ENCODE data around the gene HMCN2. TPM values are rescaled to one million over a fixed set of nuclear protein-coding genes. Genes with fewer than 3 reads are reported as not detected.

Gene HMCN2
- total RNA-seq, 1 experiment from 2014 or later, result 1.6 TPM

- CTCF ChIA-PET, result interaction anchor here (0.6 to 0.8 kb wide), 3 partner anchors 14 to 124 kb away, joined by 3 to 5 read pairs (median 3); no protein-coding TSS in a partner anchor
- BruUV-seq (replicated peaks), result TSS peak; percentile 18
Observed at GRCh38 chr9:130235558-130236435, 29.8 kb upstream of the HMCN2 start.

GRCh38 chr9:130236436-130236985 is 29.0 kb upstream of the HMCN2 start:
- Histone ChIP-seq H4K20me1 (ENCODE audit: insufficient read depth) (no peaks in the 10 kb centered on the region), H3K27me3 (ENCODE audit: insufficient read depth, low read depth) (no peaks in the 10 kb centered on the region), H2AFZ (no peak overlapping the region), H3K9me3 (ENCODE audit: insufficient read depth, low read depth) (no peaks in the 10 kb centered on the region), H3F3A (ENCODE audit: insufficient read depth, low read depth) (peaks cover 5% of the 10 kb centered on the region; the same call in 1 of the 2 replicates), H3K4me2 (no peak overlapping the region), H3K27ac (no peak overlapping the region), H3K79me2 (ENCODE audit: low read depth) (no peaks in the 10 kb centered on the region), H3K4me1 (replicated peaks; ENCODE audit: insufficient read depth) (no peaks in the 10 kb centered on the region), H3K36me3 (ENCODE audit: low read depth) (no peaks in the 10 kb centered on the region), H3K9me2 (ENCODE audit: insufficient read depth) (no peaks in the 10 kb centered on the region), H3K4me3 (no peak overlapping the region)
- BruUV-seq (replicated peaks), result no TSS peak
- TF ChIP-seq EZH2 (IDR thresholded peaks at IDR 0.05; ENCODE audit: low read depth), result no peak
- TF ChIP-seq CTCF (conservative IDR thresholded peaks at IDR 0.05), result peak; percentile 19; the same call in 1 of the 2 replicates
- POLR2A ChIA-PET (ENCODE audit: unreplicated experiment), result interaction anchor here (0.6 to 0.7 kb wide), 2 partner anchors 19 to 446 kb away, joined by 3 to 4 read pairs; no protein-coding TSS in a partner anchor
- CTCF ChIA-PET, result interaction anchor here (0.6 to 0.8 kb wide), 5 partner anchors 13 to 496 kb away, joined by 3 to 8 read pairs (median 3); no protein-coding TSS in a partner anchor
- DNase-seq, result no peak
- intact Hi-C loops (cut with micrococcal nuclease; ENCODE audit: unreplicated experiment), result loop anchor here (1.0 kb wide), 1 partner anchor 129 kb away; no protein-coding TSS in a partner anchor

More at GRCh38 chr9:130235558-130236435, 29.8 kb upstream of the HMCN2 start:
- TF ChIP-seq EZH2 (IDR thresholded peaks at IDR 0.05; ENCODE audit: low read depth), result no peak
- TF ChIP-seq CTCF (conservative IDR thresholded peaks at IDR 0.05), result peak; percentile 99
- Histone ChIP-seq H3K27ac (no peak overlapping the region), H2AFZ (no peak overlapping the region), H3K27me3 (ENCODE audit: insufficient read depth, low read depth) (no peaks in the 10 kb centered on the region), H3F3A (ENCODE audit: insufficient read depth, low read depth) (peaks cover 5% of the 10 kb centered on the region; the same call in 1 of the 2 replicates), H3K9me3 (ENCODE audit: insufficient read depth, low read depth) (no peaks in the 10 kb centered on the region), H3K79me2 (ENCODE audit: low read depth) (no peaks in the 10 kb centered on the region), H3K4me3 (no peak overlapping the region), H4K20me1 (ENCODE audit: insufficient read depth) (no peaks in the 10 kb centered on the region), H3K9me2 (ENCODE audit: insufficient read depth) (no peaks in the 10 kb centered on the region), H3K4me2 (no peak overlapping the region), H3K4me1 (replicated peaks; ENCODE audit: insufficient read depth) (no peaks in the 10 kb centered on the region), H3K36me3 (ENCODE audit: low read depth) (no peaks in the 10 kb centered on the region)
- DNase-seq, result peak in 1 of 2 experiments; percentile 61
- intact Hi-C loops (cut with micrococcal nuclease; ENCODE audit: unreplicated experiment), result loop anchor here (1.0 kb wide), 1 partner anchor 128 kb away; no protein-coding TSS in a partner anchor
- POLR2A ChIA-PET (ENCODE audit: unreplicated experiment), result interaction anchor here (0.6 to 0.7 kb wide), 2 partner anchors 20 to 446 kb away, joined by 3 to 4 read pairs; no protein-coding TSS in a partner anchor

- H4K20me1 ChIP-seq (ENCODE audit: insufficient read depth), result no peaks in the 10 kb centered on the region
- intact Hi-C loops (cut with micrococcal nuclease; ENCODE audit: unreplicated experiment), result no loop called here
- no peak overlapping the region for H3K4me2 ChIP-seq
- no peak for DNase-seq
- no TSS peak for BruUV-seq (replicated peaks)
- peaks cover 5% of the 10 kb centered on the region; the same call in 1 of the 2 replicates for H3F3A ChIP-seq (ENCODE audit: insufficient read depth, low read depth)
- H3K79me2 ChIP-seq (ENCODE audit: low read depth), result no peaks in the 10 kb centered on the region
- ChIA-PET POLR2A (ENCODE audit: unreplicated experiment) (no interaction called here), CTCF (interaction anchor here (0.6 to 0.7 kb wide), 2 partner anchors 103 to 495 kb away, joined by 3 to 8 read pairs; no protein-coding TSS in a partner anchor)
- H3K4me3 ChIP-seq, result no peak overlapping the region
- TF ChIP-seq EZH2 (IDR thresholded peaks at IDR 0.05; ENCODE audit: low read depth) (no peak), CTCF (conservative IDR thresholded peaks at IDR 0.05) (no peak)
- H2AFZ ChIP-seq, result no peak overlapping the region
- H3K36me3 ChIP-seq (ENCODE audit: low read depth), result no peaks in the 10 kb centered on the region
- no peaks in the 10 kb centered on the region for H3K4me1 ChIP-seq (replicated peaks; ENCODE audit: insufficient read depth)
- H3K27ac ChIP-seq, result no peak overlapping the region
- no peaks in the 10 kb centered on the region for H3K27me3 ChIP-seq (ENCODE audit: insufficient read depth, low read depth)
- H3K9me2 ChIP-seq (ENCODE audit: insufficient read depth), result no peaks in the 10 kb centered on the region
- H3K9me3 ChIP-seq (ENCODE audit: insufficient read depth, low read depth), result no peaks in the 10 kb centered on the region
Observed at GRCh38 chr9:130237076-130237475, 28.5 kb upstream of the HMCN2 start.
